ENCODE results near the gene FAM72B. TPM values are rescaled to one million over a fixed set of nuclear protein-coding genes. Genes with fewer than 3 reads are reported as not detected.

Gene FAM72B
- total RNA-seq = 1 to 10 TPM; 3.4 to 4.0 TPM

DNA sequence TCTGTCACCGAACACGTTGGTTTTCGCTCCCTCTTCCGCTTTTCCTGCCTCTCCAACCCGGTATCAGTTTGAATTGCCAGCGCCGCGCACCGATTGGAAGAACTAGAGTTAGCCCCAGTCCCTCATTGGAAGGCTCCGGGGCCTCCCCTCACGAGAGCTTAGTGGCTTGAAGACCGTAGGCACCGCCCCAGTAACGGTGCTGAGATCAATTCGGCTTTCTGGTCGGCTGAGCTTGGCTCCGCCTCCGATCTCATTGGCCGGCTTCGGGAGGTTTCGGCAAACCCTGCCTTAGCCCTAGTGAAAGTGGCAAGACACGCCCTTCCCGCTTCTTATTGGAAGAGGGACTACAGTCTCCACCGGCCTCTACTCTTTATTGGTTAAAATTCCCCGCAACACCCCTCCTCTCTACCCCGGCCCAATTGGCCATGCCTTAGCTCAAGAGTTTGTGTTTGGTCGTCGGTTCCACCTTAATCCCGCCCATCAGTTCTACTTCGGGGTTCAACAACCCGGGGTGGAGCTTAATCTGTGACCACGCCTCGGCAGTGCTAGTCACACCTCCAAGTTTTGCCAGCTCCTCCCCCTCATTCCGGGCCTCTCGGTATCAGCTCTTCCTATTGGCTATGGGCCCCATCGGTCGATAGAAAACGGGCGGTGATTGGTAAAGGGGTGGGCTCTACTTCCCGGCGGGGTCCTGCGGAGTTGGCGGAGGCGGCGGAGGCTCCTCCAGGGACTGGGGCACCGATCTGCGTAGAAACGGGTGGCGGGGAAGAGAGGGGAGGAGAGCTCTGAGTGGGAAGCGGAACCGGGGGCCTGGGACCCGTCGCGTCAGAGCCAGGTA is at the start of gene FAM72B, which contains the start of gene SRGAP2C:
TSS of gene FAM72B (minus strand) at position 51 of the 838 bp plus-strand sequence. CDS start 851 bp downstream, outside the sequence.
TSS of gene SRGAP2C (plus strand) at position 686 of the 838 bp plus-strand sequence. CDS start 2,472 bp downstream, outside the sequence.

Other genes starting within 250 kb of the FAM72B start
- gene SRGAP2C, start 635 bp upstream of the FAM72B start, total RNA-seq = 10 to 100 TPM; 41.6 to 43.7 TPM